Measurements from ENCODE around the gene EGR4.

GRCh38 chr2:73250872-73251846 is 42.2 kb downstream of the EGR4 start:
- no peak for TF ChIP-seq ISL1 (CRISPR knock-in tag; IDR thresholded peaks at IDR 0.05)
- TF ChIP-seq TCF4 (CRISPR knock-in tag; IDR thresholded peaks at IDR 0.05; ENCODE audit: borderline replicate concordance), result no peak
- TF ChIP-seq ARNTL (CRISPR knock-in tag; IDR thresholded peaks at IDR 0.05; ENCODE audit: borderline replicate concordance, low read depth), result no peak
- no peak for TF ChIP-seq CSDC2 (CRISPR knock-in tag; IDR thresholded peaks at IDR 0.05)
- no peak for TF ChIP-seq RARB (CRISPR knock-in tag; IDR thresholded peaks at IDR 0.05)
- TF ChIP-seq ZC3H10 (CRISPR knock-in tag; IDR thresholded peaks at IDR 0.05), result no peak
- no peak for TF ChIP-seq CREB5 (CRISPR knock-in tag; IDR thresholded peaks at IDR 0.05; ENCODE audit: low read depth)
- no peak for TF ChIP-seq OSR1 (CRISPR knock-in tag; IDR thresholded peaks at IDR 0.05)
- no peak for TF ChIP-seq PATZ1 (CRISPR knock-in tag; IDR thresholded peaks at IDR 0.05; ENCODE audit: borderline replicate concordance)
- TF ChIP-seq ZFP30 (CRISPR knock-in tag; IDR thresholded peaks at IDR 0.05), result no peak
